Upper lobe of left lung (tissue), 6 donors: Measurements from ENCODE around the gene NBPF1. TPM values are rescaled to one million over a fixed set of nuclear protein-coding genes. Genes with fewer than 3 reads are reported as not detected.

Experiments
- ATAC-seq, 2 donors: fragments of 200-7000 bp; cut with Tn5 transposase; one replicate each; pipeline ENCODE4 v1.9.1; 2022; ENCODE audit warnings: mild to moderate bottlenecking in 2 of 2, moderate library complexity in 2 of 2; ENCODE audit not compliant: low FRiP score in 2 of 2
- DNase-seq, 2 donors: peaks; one replicate each; pipeline ENCODE4 v3.0.0-alpha.2; 2019 to 2020
- H3K27ac ChIP-seq, 4 donors: fragments of 200-600 bp; sonication (generic); one replicate each; pipeline ENCODE4 v1.5.1; 2016 to 2019
- H3K27me3 ChIP-seq, 4 donors: fragments of 200-600 bp; sonication (generic); one replicate each; pipeline ENCODE4 v1.5.1; 2017 to 2019
- H3K36me3 ChIP-seq, 4 donors: fragments of 200-600 bp; sonication (generic); one replicate each; pipeline ENCODE4 v1.5.1; 2016 to 2019
- H3K4me1 ChIP-seq, 4 donors: fragments of 200-600 bp; sonication (generic); one replicate each; pipeline ENCODE4 v1.5.1; 2018 to 2019
- H3K4me3 ChIP-seq, 4 donors: fragments of 200-600 bp; sonication (generic); one replicate each; pipeline ENCODE4 v1.5.1; 2017 to 2019; ENCODE audit warnings: mild to moderate bottlenecking in 2 of 4, moderate library complexity in 1 of 4
- H3K9me3 ChIP-seq, 4 donors: fragments of 200-600 bp; sonication (generic); one replicate each; pipeline ENCODE4 v1.5.1; 2018 to 2019
- EP300 ChIP-seq, 4 donors: sonication (generic); formaldehyde crosslinking; IDR thresholded peaks; one replicate each; pipeline ENCODE4 v1.5.1; 2017; ENCODE audit warnings: antibody characterized with exemption in 4 of 4, control low read depth in 2 of 4
- POLR2A ChIP-seq, 4 donors: fragments of 450-650 bp; IDR thresholded peaks; one replicate each; pipeline ENCODE4 v1.5.1; 2016 to 2017; ENCODE audit warnings: antibody characterized with exemption in 4 of 4, mild to moderate bottlenecking in 2 of 4
- POLR2AphosphoS5 ChIP-seq, 2 donors: sonication (generic); formaldehyde crosslinking; IDR thresholded peaks; one replicate each; pipeline ENCODE4 v1.5.1; 2017; ENCODE audit warnings: antibody characterized with exemption in 2 of 2
- WGBS, 2 donors: methylation state at CpG; one replicate each; pipeline ENCODE4 v1.1.5; 2017 to 2018; 5-methylcytosine and 5-hydroxymethylcytosine counted together
- total RNA-seq, 6 donors: library from RNA; depleted of rRNA in 4 of 6; stranded (reverse); fragments of >200 nt in 4 of 6; gene quantifications; one replicate each; pipeline versions ENCODE4 v1.1.0 to v1.2.1, GENCODE V29; 2016 to 2021
- TF ChIP-seq, protein P1 (sequence below), 6 experiments: fragments of 450-650 bp in 4 of 6; fragments of 200-600 bp in 2 of 6; sonication (generic) in 2 of 6; IDR thresholded peaks; one replicate each; pipeline ENCODE4 v1.5.1; 2016 to 2019; ENCODE audit warnings: antibody characterized with exemption in 6 of 6
- donor health status: DM: no; HTN: no; CAD: no; lungs with moderate emphysema.
- donor health status: DM: no; HTN: yes; CAD: no; lungs with severe emphysema.

NBPF1 gene
- total RNA-seq, 6 donors from 2014 or later, result 31.6 to 81.7 (median 34.3) TPM

DNA sequence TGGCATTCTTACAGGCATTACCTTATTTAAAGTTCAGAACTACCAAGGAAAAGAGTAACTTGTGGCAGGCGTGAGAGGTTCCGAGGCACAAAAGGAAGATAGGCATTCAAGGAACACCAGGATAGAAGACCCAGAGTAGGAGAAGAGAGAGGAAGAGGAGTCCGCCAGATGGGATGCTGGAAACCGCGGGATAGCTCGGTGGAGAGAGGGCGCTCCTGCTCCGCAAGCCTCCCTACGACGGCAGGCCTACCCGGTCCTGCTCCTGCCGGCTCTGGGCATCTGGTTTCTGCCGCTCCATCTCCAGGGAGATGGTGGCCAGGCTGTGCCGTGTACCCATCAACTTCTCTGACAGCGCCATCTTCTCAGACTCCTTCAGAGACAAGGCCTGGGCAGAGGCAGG, 5.4 kb upstream of the NBPF1 start:
- no peak overlapping the region for H3K27ac ChIP-seq
- peaks cover 4 to 43% (median 19%) of the 10 kb centered on the region in 4 donors for H3K36me3 ChIP-seq
- peak in 1 of 2 donors; percentile 0 for ATAC-seq
- DNase-seq, result peak; percentile 24 to 83
- peaks cover 3 to 9% (median 4%) of the 10 kb centered on the region in 4 donors for H3K4me1 ChIP-seq
- TF ChIP-seq, protein P1, sequence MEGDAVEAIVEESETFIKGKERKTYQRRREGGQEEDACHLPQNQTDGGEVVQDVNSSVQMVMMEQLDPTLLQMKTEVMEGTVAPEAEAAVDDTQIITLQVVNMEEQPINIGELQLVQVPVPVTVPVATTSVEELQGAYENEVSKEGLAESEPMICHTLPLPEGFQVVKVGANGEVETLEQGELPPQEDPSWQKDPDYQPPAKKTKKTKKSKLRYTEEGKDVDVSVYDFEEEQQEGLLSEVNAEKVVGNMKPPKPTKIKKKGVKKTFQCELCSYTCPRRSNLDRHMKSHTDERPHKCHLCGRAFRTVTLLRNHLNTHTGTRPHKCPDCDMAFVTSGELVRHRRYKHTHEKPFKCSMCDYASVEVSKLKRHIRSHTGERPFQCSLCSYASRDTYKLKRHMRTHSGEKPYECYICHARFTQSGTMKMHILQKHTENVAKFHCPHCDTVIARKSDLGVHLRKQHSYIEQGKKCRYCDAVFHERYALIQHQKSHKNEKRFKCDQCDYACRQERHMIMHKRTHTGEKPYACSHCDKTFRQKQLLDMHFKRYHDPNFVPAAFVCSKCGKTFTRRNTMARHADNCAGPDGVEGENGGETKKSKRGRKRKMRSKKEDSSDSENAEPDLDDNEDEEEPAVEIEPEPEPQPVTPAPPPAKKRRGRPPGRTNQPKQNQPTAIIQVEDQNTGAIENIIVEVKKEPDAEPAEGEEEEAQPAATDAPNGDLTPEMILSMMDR (IDR thresholded peaks at IDR 0.05), result no peak
- no peak for TF ChIP-seq POLR2AphosphoS5 (IDR thresholded peaks at IDR 0.05)
- TF ChIP-seq EP300 (IDR thresholded peaks at IDR 0.05), result no peak
- TF ChIP-seq POLR2A (IDR thresholded peaks at IDR 0.05), result no peak
- 85 to 86% methylated on average over 15 of the region's 15 CpGs for WGBS, 2 donors
- no peak overlapping the region for H3K4me3 ChIP-seq
- no peaks in the 10 kb centered on the region for H3K9me3 ChIP-seq
- no peaks in the 10 kb centered on the region for H3K27me3 ChIP-seq

GRCh38 chr1:16617778-16618580, 4.6 kb upstream of the NBPF1 start:
- no peak for ATAC-seq
- H3K9me3 ChIP-seq, result no peaks in the 10 kb centered on the region
- no peak overlapping the region for H3K27ac ChIP-seq
- DNase-seq, result peak in 1 of 2 donors; percentile 14
- TF ChIP-seq POLR2A (IDR thresholded peaks at IDR 0.05) (no peak), EP300 (IDR thresholded peaks at IDR 0.05) (no peak), POLR2AphosphoS5 (IDR thresholded peaks at IDR 0.05) (no peak)
- TF ChIP-seq, protein P1 (IDR thresholded peaks at IDR 0.05), result no peak
- no peaks in the 10 kb centered on the region for H3K27me3 ChIP-seq
- peaks cover 6 to 13% (median 7%) of the 10 kb centered on the region in 4 donors for H3K4me1 ChIP-seq
- H3K36me3 ChIP-seq, result peaks cover 4 to 36% (median 15%) of the 10 kb centered on the region in 4 donors
- 74 to 75% methylated on average over 7 of the region's 7 CpGs for WGBS, 2 donors
- H3K4me3 ChIP-seq, result no peak overlapping the region

DNA sequence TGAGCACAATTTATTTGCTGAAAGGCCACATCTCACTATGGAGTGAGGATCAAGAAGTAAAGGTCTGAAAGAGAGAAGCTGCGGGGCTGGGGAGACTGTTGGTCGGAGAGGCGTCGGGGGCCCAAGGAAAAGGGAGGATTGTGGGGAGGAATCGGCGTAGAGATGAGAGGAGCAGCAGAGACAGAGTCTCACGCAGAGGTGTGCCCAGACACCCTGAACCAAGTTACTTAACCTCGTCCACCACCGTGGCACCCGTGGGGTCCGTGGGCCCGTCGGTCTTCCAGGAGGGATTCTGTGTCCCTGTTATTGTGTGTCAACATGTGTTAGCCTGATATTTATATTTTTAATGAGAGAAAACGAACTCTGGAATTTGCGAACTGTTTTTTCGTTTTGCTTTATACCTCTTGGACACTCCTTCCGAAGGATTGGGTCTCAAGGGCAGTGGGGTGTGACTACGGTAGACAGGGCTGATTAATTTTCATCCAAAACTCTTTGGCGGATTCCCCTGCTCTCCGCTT, 3.8 kb upstream of the NBPF1 start:
- TF ChIP-seq, protein P1 (IDR thresholded peaks at IDR 0.05), result no peak
- no peak for TF ChIP-seq EP300 (IDR thresholded peaks at IDR 0.05)
- no peak for TF ChIP-seq POLR2AphosphoS5 (IDR thresholded peaks at IDR 0.05)
- TF ChIP-seq POLR2A (IDR thresholded peaks at IDR 0.05), result no peak
- peaks cover 4 to 28% (median 8%) of the 10 kb centered on the region in 4 donors for H3K36me3 ChIP-seq
- H3K9me3 ChIP-seq, result no peaks in the 10 kb centered on the region
- H3K4me3 ChIP-seq, result no peak overlapping the region
- H3K27me3 ChIP-seq, result no peaks in the 10 kb centered on the region
- WGBS, 2 donors, result 86 to 90% methylated on average over 20 of the region's 20 CpGs
- H3K27ac ChIP-seq, result no peak overlapping the region
- DNase-seq (peak; percentile 30 to 82), ATAC-seq (no peak)
- peaks cover 14 to 21% (median 15%) of the 10 kb centered on the region in 4 donors for H3K4me1 ChIP-seq

DNA sequence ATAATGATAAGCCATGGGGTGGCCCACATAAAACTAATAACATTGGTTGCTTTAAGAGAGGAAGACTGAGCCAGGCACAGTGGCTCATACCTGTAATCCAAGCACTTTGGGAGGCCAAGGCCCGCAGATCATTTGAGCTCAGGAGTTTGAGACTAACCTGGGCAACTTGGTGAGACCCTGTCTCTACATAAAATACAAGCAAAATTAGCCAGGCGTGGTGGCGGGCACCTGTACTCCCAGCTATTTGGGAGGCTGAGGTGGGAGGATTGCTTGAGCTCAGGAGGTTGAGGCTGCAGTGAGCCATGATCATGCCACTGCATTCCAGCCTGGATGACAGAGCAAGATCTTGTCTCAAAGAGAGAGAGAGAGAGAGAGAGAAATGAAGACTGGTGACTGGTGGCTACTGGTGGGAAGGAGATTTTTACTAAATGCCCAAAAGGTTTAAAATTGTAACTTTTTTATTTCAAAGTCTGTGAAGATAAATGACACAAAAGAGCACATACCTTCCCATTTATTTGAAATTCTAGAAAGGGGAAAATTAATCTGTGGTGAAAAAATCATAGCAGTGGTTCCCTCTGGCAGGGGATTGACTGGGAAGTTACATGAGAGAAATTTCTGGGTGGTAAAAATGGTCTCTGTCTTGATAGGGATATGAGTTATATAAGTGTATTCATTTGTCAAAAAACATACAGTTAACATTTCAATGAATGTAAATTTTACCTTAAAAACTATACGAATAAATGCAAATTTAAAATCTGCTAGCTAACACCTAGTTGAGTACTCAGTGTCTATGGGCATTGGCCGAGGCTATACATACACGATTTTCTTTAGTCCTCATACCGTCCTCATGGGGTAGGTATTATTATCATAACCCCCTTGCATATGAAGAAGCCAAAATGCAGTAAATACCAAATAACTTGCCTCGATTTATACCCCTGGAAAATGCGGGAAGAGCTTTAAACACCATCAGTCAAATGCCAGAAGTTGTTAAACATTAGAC, 2.2 kb upstream of the NBPF1 start:
- no peak for TF ChIP-seq EP300 (IDR thresholded peaks at IDR 0.05)
- TF ChIP-seq POLR2AphosphoS5 (IDR thresholded peaks at IDR 0.05), result no peak
- TF ChIP-seq, protein P1 (IDR thresholded peaks at IDR 0.05), result no peak
- no peak for TF ChIP-seq POLR2A (IDR thresholded peaks at IDR 0.05)
- H3K27me3 ChIP-seq, result no peaks in the 10 kb centered on the region
- ATAC-seq, result no peak
- no peaks in the 10 kb centered on the region for H3K9me3 ChIP-seq
- no peak overlapping the region for H3K4me3 ChIP-seq
- no peak overlapping the region for H3K27ac ChIP-seq
- peak in 1 of 2 donors; percentile 21 for DNase-seq
- WGBS, 2 donors, result 79 to 80% methylated on average over 9 of the region's 9 CpGs
- peaks cover 4 to 21% (median 5%) of the 10 kb centered on the region in 4 donors for H3K36me3 ChIP-seq
- H3K4me1 ChIP-seq, result peaks cover 18 to 28% (median 18%) of the 10 kb centered on the region in 4 donors
